NCI-H1694 (cell line): ENCODE data around the gene CHSY1.

Experiments used
- DNase-seq: peaks from one replicate; lab custom pipeline; 2025; lab: John Stamatoyannopoulos, UW

Gene CHSY1

GRCh38 chr15:101187820-101188636 lies 63.8 kb downstream of the CHSY1 start:
- no peak for DNase-seq

GRCh38 chr15:101185770-101186169 lies 66.1 kb downstream of the CHSY1 start:
- DNase-seq, result no peak

GRCh38 chr15:101185336-101185735 lies 66.5 kb downstream of the CHSY1 start:
- no peak for DNase-seq

GRCh38 chr15:101184830-101185229 lies 67.0 kb downstream of the CHSY1 start:
- DNase-seq, result no peak

GRCh38 chr15:101183931-101184305 lies 67.9 kb downstream of the CHSY1 start:
- DNase-seq, result no peak

- no peak for DNase-seq
Measured at GRCh38 chr15:101183226-101183930, 68.5 kb downstream of the CHSY1 start.

GRCh38 chr15:101182215-101182614 lies 69.6 kb downstream of the CHSY1 start:
- no peak for DNase-seq

- DNase-seq, result no peak
Measured at GRCh38 chr15:101181349-101181748, 70.5 kb downstream of the CHSY1 start.

- no peak for DNase-seq
Measured at GRCh38 chr15:101180620-101181307, 71.1 kb downstream of the CHSY1 start.

GRCh38 chr15:101179341-101180153 lies 72.3 kb downstream of the CHSY1 start:
- DNase-seq, result no peak

- DNase-seq, result no peak
Measured at GRCh38 chr15:101178931-101179330, 72.9 kb downstream of the CHSY1 start.

- DNase-seq, result no peak
Measured at GRCh38 chr15:101178479-101178878, 73.4 kb downstream of the CHSY1 start.

GRCh38 chr15:101177866-101178265 lies 74.0 kb downstream of the CHSY1 start:
- no peak for DNase-seq

- DNase-seq, result no peak
Measured at GRCh38 chr15:101176625-101177024, 75.2 kb downstream of the CHSY1 start.

GRCh38 chr15:101175401-101175800 lies 76.4 kb downstream of the CHSY1 start:
- no peak for DNase-seq

- no peak for DNase-seq
Measured at GRCh38 chr15:101174152-101174920, 77.5 kb downstream of the CHSY1 start.

GRCh38 chr15:101173233-101174119 lies 78.4 kb downstream of the CHSY1 start:
- no peak for DNase-seq

GRCh38 chr15:101172501-101173071 lies 79.3 kb downstream of the CHSY1 start:
- no peak for DNase-seq

- DNase-seq, result no peak
Measured at GRCh38 chr15:101171954-101172353, 79.9 kb downstream of the CHSY1 start.
